Activated CD8-positive, alpha-beta memory T cell treated with anti-CD3 and anti-CD28 coated beads, Interleukin-2, amount 10 ng/mL, durations not matched to agents 7 days and 5 days (primary cell): ENCODE measurements around the gene DNAJB13. TPM values are rescaled to one million over a fixed set of nuclear protein-coding genes. Genes with fewer than 3 reads are reported as not detected.

ENCODE experiments used
- ATAC-seq: fragments of 150-1000 bp; cut with Tn5 transposase; one replicate; pipeline ENCODE4 v1.10.0; 2021; ENCODE audit warnings: moderate library complexity
- CTCF ChIA-PET: fragments of 350-600 bp; sonication (Branson Sonifier 250); formaldehyde crosslinking; loops from one replicate; lab custom pipeline; 2021; ENCODE audit warnings: antibody characterized with exemption; lab: Charles Lee
- DNase-seq: peaks from one replicate; pipeline ENCODE4 v3.0.0-alpha.2; 2020
- H3K27ac Mint-ChIP-seq: one replicate; pipeline ENCODE4 v1.8.0; 2021; ENCODE audit warnings: mild to moderate bottlenecking, mixed read lengths
- H3K27me3 Mint-ChIP-seq: one replicate; pipeline ENCODE4 v1.8.0; 2021; ENCODE audit warnings: mixed read lengths
- H3K36me3 Mint-ChIP-seq: one replicate; pipeline ENCODE4 v1.8.0; 2021; ENCODE audit warnings: mild to moderate bottlenecking, mixed read lengths
- H3K4me1 Mint-ChIP-seq: one replicate; pipeline ENCODE4 v1.8.0; 2021; ENCODE audit warnings: mixed read lengths
- H3K4me3 Mint-ChIP-seq: one replicate; pipeline ENCODE4 v1.8.0; 2021; ENCODE audit warnings: mild to moderate bottlenecking, moderate library complexity, mixed read lengths
- H3K9me3 Mint-ChIP-seq: one replicate; pipeline ENCODE4 v1.8.0; 2022; ENCODE audit warnings: low read depth, mixed read lengths
- total RNA-seq, 2 experiments: library from RNA; stranded (reverse); gene quantifications; one replicate each; pipeline ENCODE4 v1.2.3, GENCODE V29; 2021

DNAJB13 gene
- total RNA-seq, 2 experiments from 2014 or later: 0.26 to 0.29 TPM

DNA sequence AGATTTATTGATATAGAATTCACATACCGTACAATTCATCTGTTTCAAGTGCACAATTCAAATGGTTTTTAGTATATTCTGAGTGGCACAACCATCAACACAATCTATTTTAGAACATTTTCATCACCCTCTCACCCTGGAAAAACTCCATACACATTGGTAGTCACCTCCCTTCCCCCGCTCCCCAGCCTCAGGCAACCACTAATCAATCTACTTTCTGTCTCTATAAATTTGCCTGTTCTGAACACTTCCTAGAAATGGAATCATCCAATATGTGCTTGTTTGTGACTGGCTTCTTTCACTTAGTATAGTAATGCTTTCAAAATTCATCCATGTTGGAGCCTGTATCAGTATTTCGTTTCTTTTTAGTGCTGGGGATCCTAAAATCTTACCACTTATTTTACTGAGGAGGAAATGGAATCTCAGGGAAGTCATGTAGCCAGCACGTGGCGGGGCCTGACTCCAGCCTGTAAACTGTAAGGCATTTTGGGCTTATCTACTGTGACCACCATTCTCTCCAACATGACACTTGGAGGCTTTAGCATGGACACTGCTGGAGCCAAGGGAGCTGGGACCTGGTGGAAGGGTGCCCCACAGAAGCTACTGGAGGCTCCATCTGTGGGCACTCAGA is 59.0 kb downstream of the DNAJB13 start:
- Mint-ChIP-seq H3K36me3 (peaks cover 11% of the 10 kb centered on the region), H3K27ac (peak overlapping the region; percentile 3), H3K9me3 (no peaks in the 10 kb centered on the region), H3K27me3 (no peaks in the 10 kb centered on the region), H3K4me3 (no peak overlapping the region), H3K4me1 (peaks cover 66% of the 10 kb centered on the region)
- ATAC-seq (no peak), DNase-seq (no peak)
- CTCF ChIA-PET: interaction anchor here (0.8 to 1.1 kb wide), 2 partner anchors 8 to 11 kb away, joined by 3 read pairs; no protein-coding TSS in a partner anchor

DNA sequence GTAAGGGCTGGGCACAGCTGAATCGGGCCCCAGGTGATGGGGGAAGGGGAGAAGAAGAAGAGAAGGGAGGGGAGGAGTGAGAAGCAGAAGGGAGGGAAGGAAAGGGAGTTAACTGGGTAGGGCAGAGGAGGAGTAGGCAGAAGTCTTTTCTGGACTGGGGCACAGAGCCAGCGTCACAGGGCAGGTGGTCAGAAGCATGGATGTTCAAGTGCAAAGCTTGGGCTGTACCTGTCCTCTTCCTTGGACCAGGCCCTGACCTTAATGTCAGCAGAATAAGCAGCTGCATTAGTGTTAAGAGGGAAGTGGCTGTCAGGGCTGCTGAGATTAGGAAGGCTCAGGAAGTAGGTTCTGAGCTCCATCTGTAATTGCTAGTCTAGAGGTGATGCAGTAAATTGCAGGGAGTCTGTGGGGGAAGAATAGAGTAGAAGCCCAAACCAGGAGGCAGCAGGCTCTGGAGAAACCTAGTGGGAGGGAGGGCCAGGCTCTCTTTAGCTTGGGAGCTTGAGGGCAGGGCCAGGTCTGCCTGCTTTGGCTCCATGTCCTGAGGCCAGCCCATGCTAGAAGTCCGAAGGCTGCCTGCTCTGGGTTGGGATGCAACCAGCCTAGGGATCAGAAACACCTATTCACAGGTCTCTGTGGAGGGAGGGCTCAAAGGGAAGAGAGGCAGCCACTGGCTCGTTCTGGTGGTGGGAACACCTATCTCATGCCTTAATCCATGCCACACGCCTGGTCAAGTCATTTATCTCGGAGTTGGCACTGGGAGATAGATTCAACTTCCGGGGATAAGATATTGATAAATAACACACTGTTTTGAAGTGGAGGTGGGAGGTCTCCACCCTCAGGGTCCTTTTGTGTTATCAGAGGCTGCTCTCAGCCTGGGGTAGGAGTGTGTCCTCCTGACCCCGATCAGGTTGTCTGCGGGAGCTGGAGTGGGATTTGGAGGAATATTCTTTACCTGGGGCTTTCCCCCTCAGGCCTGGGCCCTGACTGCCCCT is 59.8 kb downstream of the DNAJB13 start:
- ATAC-seq: no peak
- H3K27me3 Mint-ChIP-seq: no peaks in the 10 kb centered on the region
- peaks cover 11% of the 10 kb centered on the region for H3K36me3 Mint-ChIP-seq
- H3K4me3 Mint-ChIP-seq: no peak overlapping the region
- CTCF ChIA-PET: interaction anchor here (0.8 to 1.6 kb wide), 3 partner anchors 9 to 16 kb away, joined by 3 read pairs; no protein-coding TSS in a partner anchor
- peak overlapping the region; percentile 82 for H3K27ac Mint-ChIP-seq
- DNase-seq: no peak
- H3K9me3 Mint-ChIP-seq: no peaks in the 10 kb centered on the region
- peaks cover 66% of the 10 kb centered on the region for H3K4me1 Mint-ChIP-seq

DNA sequence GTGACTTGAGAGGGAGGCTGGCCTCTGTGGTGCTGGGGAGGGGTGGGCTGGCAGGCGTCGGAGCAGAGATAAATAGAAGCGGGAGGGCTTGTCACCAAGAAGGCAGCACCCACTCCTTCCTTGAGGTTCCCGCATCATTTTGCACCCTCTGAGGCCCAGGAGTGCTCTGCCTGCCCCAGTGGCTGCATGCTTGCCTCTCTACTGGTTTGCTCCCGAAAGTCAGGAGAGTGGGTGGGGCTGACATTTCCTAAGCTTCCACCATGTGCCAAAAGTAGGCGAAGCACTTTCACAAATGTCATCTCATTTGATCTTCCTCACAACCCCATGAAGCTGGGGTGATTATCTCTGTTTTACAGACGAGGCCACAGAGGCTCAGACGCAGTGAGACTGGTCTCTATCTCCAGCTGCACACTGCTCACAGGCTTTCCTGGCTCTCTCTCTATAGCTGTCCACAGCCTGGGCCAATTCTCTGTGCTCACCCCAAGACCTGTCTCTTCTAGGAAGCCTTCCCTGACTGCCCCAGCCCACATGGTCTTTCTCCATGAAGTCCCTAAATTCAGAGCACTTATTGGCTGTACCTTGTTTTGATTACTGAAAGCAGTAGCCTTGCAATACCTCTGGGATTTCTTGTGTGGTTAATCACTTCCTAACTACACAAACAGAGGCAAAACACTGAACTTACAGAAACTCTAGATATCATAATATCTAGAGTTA is 60.7 kb downstream of the DNAJB13 start:
- Mint-ChIP-seq H3K9me3 (no peaks in the 10 kb centered on the region), H3K36me3 (peaks cover 16% of the 10 kb centered on the region), H3K27me3 (no peaks in the 10 kb centered on the region), H3K4me3 (no peak overlapping the region), H3K4me1 (peaks cover 65% of the 10 kb centered on the region), H3K27ac (peak overlapping the region; percentile 82)
- ATAC-seq (peak; percentile 74), DNase-seq (peak; percentile 70)
- CTCF ChIA-PET: interaction anchor here (1.0 to 1.6 kb wide), 3 partner anchors 8 to 32 kb away, joined by 3 to 5 read pairs (median 4); no protein-coding TSS in a partner anchor

DNA sequence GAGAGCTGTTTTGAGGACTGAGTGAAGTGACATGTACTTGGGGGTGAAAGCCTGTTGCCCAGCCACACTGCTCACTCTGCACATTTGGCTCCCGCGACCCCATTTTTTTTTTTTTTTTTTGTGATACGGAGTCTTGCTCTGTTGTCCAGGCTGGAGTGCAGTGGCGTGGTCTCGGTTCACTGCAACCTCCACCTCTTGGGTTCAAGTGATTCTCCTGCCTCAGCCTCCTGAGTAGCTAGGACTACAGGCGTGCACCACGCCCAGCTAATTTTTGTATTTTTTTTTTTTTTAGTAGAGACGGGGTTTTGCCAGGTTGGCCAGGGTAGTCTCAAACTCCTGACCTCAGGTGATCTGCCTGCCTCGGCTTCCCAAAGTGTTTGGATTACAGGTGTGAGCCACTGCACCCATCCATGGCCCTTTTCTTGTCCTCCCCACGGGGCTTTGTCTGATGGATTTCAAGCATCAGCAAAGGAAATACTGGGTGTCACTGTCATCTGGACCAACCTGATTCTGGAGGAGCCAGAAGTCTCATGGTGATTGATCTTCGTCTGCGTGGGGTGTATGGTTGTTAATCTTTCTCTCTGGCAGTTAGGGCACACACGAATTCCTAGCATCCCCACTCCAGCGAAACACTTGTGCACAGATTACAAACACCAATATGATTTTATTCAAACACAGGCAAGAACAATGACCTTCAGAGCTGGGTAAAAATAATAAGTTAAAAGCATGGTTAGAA is 61.4 kb downstream of the DNAJB13 start:
- no peak overlapping the region for H3K4me3 Mint-ChIP-seq
- DNase-seq (no peak), ATAC-seq (no peak)
- peaks cover 68% of the 10 kb centered on the region for H3K4me1 Mint-ChIP-seq
- no peaks in the 10 kb centered on the region for H3K27me3 Mint-ChIP-seq
- CTCF ChIA-PET: interaction anchor here (0.7 to 1.6 kb wide), 4 partner anchors 9 to 44 kb away, joined by 3 to 5 read pairs (median 4); no protein-coding TSS in a partner anchor
- no peaks in the 10 kb centered on the region for H3K9me3 Mint-ChIP-seq
- peak overlapping the region; percentile 82 for H3K27ac Mint-ChIP-seq
- H3K36me3 Mint-ChIP-seq: peaks cover 24% of the 10 kb centered on the region

DNA sequence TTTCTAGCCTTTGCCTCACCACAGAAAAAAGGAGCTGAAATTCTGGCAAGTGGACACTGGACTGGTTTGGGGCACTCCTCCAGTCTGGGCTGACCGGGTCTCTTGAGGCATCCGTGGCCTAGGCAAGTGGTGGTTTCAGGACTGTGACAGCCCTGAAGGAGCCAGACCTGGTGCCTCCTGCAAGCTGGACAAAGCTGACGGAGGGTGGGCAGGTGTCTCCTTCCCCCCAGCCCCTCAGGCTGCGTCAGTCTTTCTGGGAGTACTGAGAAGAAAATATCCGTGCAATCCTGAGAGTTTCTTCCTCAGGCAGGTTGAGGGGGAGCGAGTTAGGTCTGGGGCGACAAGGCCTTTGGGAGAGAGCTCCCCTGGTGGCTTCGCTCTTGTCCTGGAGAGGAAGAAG is 62.3 kb downstream of the DNAJB13 start:
- no peaks in the 10 kb centered on the region for H3K27me3 Mint-ChIP-seq
- DNase-seq (no peak), ATAC-seq (no peak)
- CTCF ChIA-PET: interaction anchor here (1.2 kb wide), 1 partner anchor 39 kb away, joined by 3 read pairs; no protein-coding TSS in a partner anchor
- H3K36me3 Mint-ChIP-seq: peaks cover 26% of the 10 kb centered on the region
- H3K27ac Mint-ChIP-seq: no peak overlapping the region
- H3K4me3 Mint-ChIP-seq: no peak overlapping the region
- H3K9me3 Mint-ChIP-seq: no peaks in the 10 kb centered on the region
- peaks cover 65% of the 10 kb centered on the region for H3K4me1 Mint-ChIP-seq

DNA sequence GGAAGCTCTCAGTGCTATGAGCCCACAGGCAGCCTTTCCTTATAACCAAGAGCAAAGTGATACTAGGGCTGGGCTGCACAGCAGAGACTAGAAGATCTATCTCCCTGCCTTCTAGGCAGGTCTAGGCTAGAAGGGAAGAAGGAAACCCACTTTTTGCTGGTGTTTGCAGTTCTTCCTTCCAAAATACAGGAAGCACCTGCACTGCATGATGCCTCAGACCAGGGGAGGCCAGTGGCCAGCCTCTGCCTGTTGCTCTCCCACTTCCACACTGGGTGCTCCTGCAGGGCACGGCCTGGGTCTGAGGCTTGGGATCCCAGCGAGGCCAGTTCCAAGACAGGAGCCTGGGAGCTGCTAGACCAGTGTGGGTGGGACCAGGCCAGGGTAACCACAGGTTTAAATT is 64.1 kb downstream of the DNAJB13 start:
- H3K27me3 Mint-ChIP-seq: no peaks in the 10 kb centered on the region
- H3K4me3 Mint-ChIP-seq: no peak overlapping the region
- H3K27ac Mint-ChIP-seq: peak overlapping the region; percentile 4
- CTCF ChIA-PET: interaction anchor here (1.1 kb wide), 1 partner anchor 67 kb away, joined by 3 read pairs; no protein-coding TSS in a partner anchor
- H3K4me1 Mint-ChIP-seq: peaks cover 56% of the 10 kb centered on the region
- peaks cover 26% of the 10 kb centered on the region for H3K36me3 Mint-ChIP-seq
- H3K9me3 Mint-ChIP-seq: no peaks in the 10 kb centered on the region
- DNase-seq (no peak), ATAC-seq (no peak)

DNA sequence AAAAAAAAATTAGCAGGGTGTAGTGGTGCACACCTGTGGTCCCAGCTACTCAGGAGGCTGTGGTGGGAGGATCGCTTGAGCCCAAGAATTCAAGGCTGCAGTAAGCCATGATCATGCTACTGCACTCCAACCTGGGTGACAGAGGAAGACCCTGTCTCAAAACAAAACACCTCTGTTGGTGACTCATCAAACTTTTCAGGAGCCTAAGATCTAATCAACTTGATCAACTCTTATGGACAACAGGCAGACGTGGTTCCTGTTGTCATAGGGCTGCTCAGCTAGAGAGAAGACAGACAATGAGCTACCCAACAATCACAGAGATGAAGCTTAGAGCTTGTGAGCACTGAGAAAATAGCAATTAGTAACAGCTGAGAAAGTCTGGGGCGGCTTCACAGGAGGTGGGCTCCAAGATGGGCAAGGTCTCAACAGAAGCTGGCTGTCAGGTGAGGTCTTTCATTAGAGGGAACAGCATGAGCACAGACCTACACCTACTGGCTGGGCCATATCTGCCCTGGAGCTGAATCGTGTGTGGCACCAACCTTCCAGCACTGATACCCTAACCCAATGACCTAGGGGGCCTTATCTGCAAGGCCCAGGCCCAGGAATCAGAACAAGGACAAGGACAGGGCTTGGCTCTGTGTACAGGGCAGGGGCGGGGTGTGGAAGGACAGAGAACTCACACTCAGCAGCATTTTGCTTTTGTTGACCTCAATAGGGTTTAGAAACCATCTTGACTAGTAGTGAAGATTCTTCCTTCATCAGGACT is 65.3 kb downstream of the DNAJB13 start:
- Mint-ChIP-seq H3K4me3 (no peak overlapping the region), H3K27me3 (no peaks in the 10 kb centered on the region), H3K27ac (no peak overlapping the region), H3K9me3 (no peaks in the 10 kb centered on the region), H3K36me3 (peaks cover 29% of the 10 kb centered on the region), H3K4me1 (peaks cover 44% of the 10 kb centered on the region)
- DNase-seq: no peak
- ATAC-seq: no peak
- CTCF ChIA-PET: interaction anchor here (1.6 kb wide), 1 partner anchor 32 kb away, joined by 4 read pairs; no protein-coding TSS in a partner anchor

DNA sequence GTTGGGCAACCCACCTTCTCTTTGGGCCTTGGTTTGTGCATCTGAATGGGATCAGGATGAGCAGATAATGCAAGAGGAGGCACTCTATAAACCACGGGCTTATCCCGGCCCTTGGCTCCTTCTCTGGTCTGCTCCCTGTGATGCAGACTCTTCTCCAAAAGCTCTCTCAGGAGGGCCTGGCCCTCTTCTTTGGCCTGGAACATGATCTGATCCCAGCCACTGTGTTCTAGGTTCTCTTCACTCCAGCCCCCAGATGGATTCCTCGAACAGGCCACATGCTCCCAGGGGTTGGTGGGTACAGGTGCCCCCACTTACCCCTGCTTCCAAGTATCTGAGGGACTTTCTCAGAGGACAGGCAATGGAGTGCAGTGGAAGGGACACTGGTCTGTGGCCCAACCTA is 66.8 kb downstream of the DNAJB13 start:
- no peak overlapping the region for H3K27ac Mint-ChIP-seq
- DNase-seq (no peak), ATAC-seq (no peak)
- no peaks in the 10 kb centered on the region for H3K27me3 Mint-ChIP-seq
- peaks cover 29% of the 10 kb centered on the region for H3K4me1 Mint-ChIP-seq
- CTCF ChIA-PET: interaction anchor here (1.0 to 1.4 kb wide), 2 partner anchors 14 to 53 kb away, joined by 3 read pairs; no protein-coding TSS in a partner anchor
- H3K9me3 Mint-ChIP-seq: no peaks in the 10 kb centered on the region
- no peak overlapping the region for H3K4me3 Mint-ChIP-seq
- H3K36me3 Mint-ChIP-seq: peaks cover 22% of the 10 kb centered on the region

DNA sequence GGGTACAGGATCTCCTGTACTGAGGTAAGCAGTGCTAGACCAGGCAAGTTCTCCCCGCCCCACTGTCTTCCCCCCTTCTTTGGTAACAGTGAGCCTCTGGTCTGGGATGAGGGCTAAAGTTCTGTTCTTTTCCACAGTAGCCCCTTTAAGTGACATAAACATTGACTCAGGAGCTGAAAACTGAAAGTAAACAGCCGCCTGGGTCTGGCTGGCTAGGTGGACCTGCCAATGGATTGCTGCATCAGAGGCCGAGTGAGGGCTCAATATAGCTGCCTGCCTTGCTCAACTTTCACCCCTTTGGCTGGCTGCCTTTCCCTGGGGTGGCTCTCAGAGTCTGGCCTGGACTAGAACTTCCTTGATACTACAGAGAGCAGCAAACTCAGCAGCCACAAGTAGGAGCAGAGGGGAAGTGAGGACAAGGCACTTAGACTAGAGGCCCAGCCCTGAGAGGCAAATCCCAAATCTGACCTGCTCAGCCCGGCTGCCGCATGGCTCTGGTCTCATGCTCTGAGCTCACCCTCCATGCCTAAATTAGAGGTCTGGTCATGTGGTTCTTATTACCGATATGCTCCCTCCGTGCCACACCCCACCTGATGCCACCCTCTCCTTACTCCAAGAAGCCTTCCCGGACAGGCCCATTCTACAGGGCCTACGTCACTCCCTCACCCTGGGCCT is 67.6 kb downstream of the DNAJB13 start:
- H3K4me3 Mint-ChIP-seq: no peak overlapping the region
- H3K27me3 Mint-ChIP-seq: no peaks in the 10 kb centered on the region
- DNase-seq: no peak
- H3K9me3 Mint-ChIP-seq: no peaks in the 10 kb centered on the region
- ATAC-seq: no peak
- H3K4me1 Mint-ChIP-seq: peaks cover 36% of the 10 kb centered on the region
- H3K27ac Mint-ChIP-seq: peak overlapping the region; percentile 7
- H3K36me3 Mint-ChIP-seq: peaks cover 22% of the 10 kb centered on the region
- CTCF ChIA-PET: interaction anchor here (0.9 to 1.4 kb wide), 4 partner anchors 13 to 54 kb away, joined by 3 read pairs; no protein-coding TSS in a partner anchor

DNA sequence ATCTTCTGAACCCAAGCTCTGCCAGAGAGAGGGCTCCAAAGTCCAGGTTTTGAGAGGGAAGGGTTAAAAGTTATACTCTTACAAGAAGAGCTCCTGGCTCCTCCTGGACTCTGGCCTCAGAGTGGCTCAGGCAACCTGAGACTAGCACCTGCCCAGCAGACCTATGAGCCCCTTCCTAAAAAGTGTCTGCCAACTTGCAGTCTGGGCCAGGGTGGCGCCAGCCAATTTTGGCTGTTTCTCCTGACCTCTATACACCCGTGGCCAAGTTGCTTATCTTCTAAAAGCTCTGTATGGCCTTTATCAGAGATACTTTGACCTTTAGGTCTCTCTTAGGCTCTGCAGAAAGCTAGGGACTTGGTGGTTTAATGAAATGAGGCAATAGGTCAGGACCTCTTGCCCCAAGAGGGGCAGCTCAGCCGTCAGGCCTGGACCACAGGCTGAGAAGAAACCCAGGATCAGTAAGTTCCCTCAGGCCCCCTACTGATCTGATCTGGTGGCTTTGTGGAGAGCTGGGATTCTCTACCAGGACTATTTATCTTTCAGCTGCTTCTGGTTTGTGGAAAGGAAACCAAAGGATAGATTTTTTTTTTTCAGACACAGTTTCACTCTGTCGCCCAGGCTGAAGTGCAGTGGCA is 68.4 kb downstream of the DNAJB13 start:
- no peak overlapping the region for H3K4me3 Mint-ChIP-seq
- ATAC-seq (peak; percentile 17), DNase-seq (no peak)
- H3K4me1 Mint-ChIP-seq: peaks cover 42% of the 10 kb centered on the region
- H3K27me3 Mint-ChIP-seq: no peaks in the 10 kb centered on the region
- CTCF ChIA-PET: interaction anchor here (0.9 to 1.4 kb wide), 5 partner anchors 13 to 55 kb away, joined by 3 read pairs; partner anchors contain the start of gene UCP2
- H3K9me3 Mint-ChIP-seq: no peaks in the 10 kb centered on the region
- no peak overlapping the region for H3K27ac Mint-ChIP-seq
- H3K36me3 Mint-ChIP-seq: peaks cover 27% of the 10 kb centered on the region

DNA sequence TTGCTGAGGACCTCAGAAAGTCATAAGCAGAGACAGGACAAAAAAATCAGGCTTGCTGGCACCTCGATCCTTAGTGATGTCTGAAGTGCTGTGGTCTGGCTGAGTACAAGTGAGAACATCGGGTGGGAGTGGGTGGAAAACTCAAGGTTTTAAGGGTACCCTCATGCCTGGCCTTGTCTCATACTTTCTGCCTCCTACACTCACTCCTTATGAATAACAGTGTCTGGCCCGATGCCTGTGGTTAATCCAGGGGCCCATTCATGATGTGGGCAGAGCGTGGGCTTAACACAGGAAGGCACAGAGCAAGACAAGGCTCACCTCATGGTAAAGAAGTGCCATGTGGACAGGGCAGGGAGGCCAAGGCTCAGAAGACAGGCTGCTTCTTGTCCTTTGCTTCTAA is 69.0 kb downstream of the DNAJB13 start:
- DNase-seq: peak; percentile 63
- Mint-ChIP-seq H3K9me3 (no peaks in the 10 kb centered on the region), H3K27ac (no peak overlapping the region), H3K4me3 (no peak overlapping the region), H3K4me1 (peaks cover 41% of the 10 kb centered on the region), H3K27me3 (no peaks in the 10 kb centered on the region), H3K36me3 (peaks cover 27% of the 10 kb centered on the region)
- CTCF ChIA-PET: interaction anchor here (0.9 to 1.5 kb wide), 6 partner anchors 10 to 56 kb away, joined by 3 to 4 read pairs (median 3); partner anchors contain the start of genes UCP2 and UCP3
- peak; percentile 67 for ATAC-seq
